Measurements from ENCODE around the gene ILKAP.

Gene ILKAP

GRCh38 chr2:238125127-238125885 is 78.2 kb downstream of the ILKAP start:
- DNase-seq: no peak

DNA sequence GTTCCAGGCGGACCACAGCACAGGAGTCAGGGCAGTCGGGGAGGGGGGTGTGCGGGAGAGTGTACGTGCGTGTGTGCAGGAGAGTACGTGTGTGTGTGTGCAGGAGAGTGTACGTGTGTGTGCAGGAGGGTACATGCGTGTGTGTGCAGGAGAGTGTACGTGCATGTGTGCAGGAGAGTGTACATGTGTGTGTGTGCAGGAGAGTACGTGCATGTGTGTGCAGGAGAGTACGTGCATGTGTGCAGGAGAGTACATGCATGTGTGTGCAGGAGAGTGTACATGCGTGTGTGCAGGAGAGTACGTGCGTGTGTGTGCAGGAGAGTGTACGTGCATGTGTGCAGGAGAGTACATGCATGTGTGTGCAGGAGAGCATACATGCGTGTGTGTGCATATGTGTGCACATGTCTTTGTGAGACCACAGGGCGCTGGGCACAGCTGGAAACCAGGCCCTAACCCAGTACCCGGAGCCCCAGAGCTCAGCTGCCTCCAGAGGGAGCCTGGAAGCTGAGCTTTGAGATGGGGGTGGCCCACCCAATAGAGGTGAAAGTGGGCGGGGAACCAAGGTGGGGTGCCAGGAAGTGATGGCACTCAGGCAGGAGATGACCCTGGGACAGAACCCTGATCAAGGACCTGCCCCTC is 78.9 kb downstream of the ILKAP start:
- DNase-seq: no peak

- no peak for DNase-seq
Measured at GRCh38 chr2:238123991-238124470, 79.5 kb downstream of the ILKAP start.

DNA sequence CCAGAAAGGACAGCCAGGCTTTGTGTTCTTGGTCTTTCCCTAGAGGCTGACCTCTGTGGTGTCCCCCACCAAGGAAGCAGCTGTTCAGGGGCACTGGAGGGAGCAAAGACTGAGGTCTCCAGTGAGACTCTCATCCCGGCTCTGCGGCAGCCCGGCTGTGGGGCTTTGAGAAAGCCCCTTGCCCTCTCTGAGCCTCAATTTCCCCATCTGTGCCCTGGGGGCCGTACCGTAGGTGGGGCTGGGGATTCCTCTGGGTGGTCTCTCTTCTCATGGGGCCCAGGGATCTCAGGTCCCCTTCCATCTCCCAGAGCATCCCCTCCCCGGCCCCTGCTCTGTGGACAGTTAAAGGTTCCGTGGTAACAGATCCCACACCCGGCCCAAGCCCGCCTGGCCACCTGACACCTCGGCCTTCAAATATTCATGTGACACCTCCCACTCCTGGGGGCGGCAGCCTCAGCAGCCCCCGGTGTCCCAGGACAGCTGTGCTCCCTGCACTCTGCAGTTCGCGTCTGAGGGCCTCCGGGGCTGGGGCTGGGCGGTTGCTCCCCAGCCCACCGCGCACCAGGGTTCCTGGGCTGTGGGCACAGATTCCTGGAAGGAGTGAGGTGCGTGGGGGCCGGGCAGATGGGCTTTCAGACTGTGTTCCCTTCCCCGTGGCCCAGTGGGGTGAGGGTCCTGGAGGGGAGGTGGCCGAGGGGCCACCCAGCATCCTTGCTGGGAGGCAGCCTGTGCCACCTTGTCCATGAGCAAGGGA is 80.1 kb downstream of the ILKAP start:
- no peak for DNase-seq

- DNase-seq: no peak
Measured at GRCh38 chr2:238122287-238123217, 80.9 kb downstream of the ILKAP start.

GRCh38 chr2:238121511-238122286 is 81.8 kb downstream of the ILKAP start:
- DNase-seq: no peak

- DNase-seq: no peak
Measured at GRCh38 chr2:238120463-238121298, 82.8 kb downstream of the ILKAP start.
